Measurements from ENCODE around the gene AATF. TPM values are rescaled to one million over a fixed set of nuclear protein-coding genes. Genes with fewer than 3 reads are reported as not detected.

The AATF gene
- total RNA-seq, 1 donor from 2014 or later: 11.5 TPM

DNA sequence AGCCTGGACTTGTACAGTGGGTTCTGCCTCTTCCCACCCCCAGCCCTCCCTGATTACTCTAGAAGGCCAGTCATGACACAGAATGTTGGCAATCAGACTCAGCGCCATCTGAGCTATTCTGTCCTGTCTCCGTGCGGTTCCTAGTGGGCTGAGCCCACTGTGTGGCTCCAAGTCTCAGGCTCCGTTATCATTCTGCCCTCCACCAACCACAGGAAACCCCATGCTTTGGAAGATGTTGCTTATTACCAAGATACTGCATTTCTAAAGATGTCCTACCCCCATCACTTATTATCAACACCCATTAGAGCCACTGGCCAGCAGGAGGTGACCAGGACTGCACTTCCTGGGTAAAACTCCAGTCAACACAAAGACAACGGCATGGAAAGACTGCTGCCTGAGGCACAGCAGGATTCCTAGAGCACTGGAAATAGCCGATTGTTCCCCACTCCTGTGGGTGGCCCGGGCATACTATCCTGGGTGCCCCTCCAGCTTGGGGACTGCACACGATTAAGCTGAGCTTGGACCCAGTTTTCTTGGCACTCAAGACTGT is 133.6 kb downstream of the AATF start:
- Histone ChIP-seq H3K36me3 (ENCODE audit: control insufficient read depth in 3 of 3, insufficient read depth in 3 of 3, low read length in 3 of 3) (peaks cover 19 to 26% (median 23%) of the 10 kb centered on the region in 3 donors), H3K4me1 (ENCODE audit: control insufficient read depth in 3 of 3, insufficient read depth in 3 of 3, low read length in 3 of 3) (no peaks in the 10 kb centered on the region), H3K9ac (ENCODE audit: low read depth in 1 of 3, low read length in 3 of 3) (no peak overlapping the region), H3K27me3 (ENCODE audit: control insufficient read depth in 3 of 3, insufficient read depth in 3 of 3, low read length in 3 of 3) (no peaks in the 10 kb centered on the region), H3K27ac (ENCODE audit: low read depth, low read length) (no peak overlapping the region), H3K9me3 (ENCODE audit: control insufficient read depth in 3 of 3, low read length in 3 of 3) (no peaks in the 10 kb centered on the region), H3K4me3 (ENCODE audit: low read length in 3 of 3) (no peak overlapping the region)

DNA sequence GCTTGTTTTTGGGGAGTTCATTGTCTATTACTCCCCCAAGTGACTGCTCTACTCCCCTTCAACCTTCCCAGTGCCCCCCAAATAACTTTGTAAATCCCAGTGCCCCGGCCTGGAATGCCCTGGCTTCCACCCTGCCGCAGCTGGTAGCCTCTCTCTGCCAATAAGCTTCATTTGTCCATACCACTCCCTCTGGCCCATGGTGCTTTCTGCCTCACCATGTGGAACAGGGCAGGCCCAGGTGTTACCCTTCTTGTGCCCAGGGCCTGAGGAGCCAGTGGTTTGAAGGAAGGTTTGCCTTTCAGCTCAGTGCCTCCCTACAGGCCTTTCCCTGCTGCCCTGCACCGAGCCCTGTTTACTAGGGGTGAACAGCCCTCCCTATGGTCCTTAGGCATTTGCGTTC is 134.2 kb downstream of the AATF start:
- Histone ChIP-seq H3K9me3 (ENCODE audit: control insufficient read depth in 3 of 3, low read length in 3 of 3) (no peaks in the 10 kb centered on the region), H3K27ac (ENCODE audit: low read depth, low read length) (no peak overlapping the region), H3K4me3 (ENCODE audit: low read length in 3 of 3) (no peak overlapping the region), H3K27me3 (ENCODE audit: control insufficient read depth in 3 of 3, insufficient read depth in 3 of 3, low read length in 3 of 3) (no peaks in the 10 kb centered on the region), H3K4me1 (ENCODE audit: control insufficient read depth in 3 of 3, insufficient read depth in 3 of 3, low read length in 3 of 3) (no peaks in the 10 kb centered on the region), H3K36me3 (ENCODE audit: control insufficient read depth in 3 of 3, insufficient read depth in 3 of 3, low read length in 3 of 3) (peaks cover 19 to 26% (median 26%) of the 10 kb centered on the region in 3 donors), H3K9ac (ENCODE audit: low read depth in 1 of 3, low read length in 3 of 3) (no peak overlapping the region)

DNA sequence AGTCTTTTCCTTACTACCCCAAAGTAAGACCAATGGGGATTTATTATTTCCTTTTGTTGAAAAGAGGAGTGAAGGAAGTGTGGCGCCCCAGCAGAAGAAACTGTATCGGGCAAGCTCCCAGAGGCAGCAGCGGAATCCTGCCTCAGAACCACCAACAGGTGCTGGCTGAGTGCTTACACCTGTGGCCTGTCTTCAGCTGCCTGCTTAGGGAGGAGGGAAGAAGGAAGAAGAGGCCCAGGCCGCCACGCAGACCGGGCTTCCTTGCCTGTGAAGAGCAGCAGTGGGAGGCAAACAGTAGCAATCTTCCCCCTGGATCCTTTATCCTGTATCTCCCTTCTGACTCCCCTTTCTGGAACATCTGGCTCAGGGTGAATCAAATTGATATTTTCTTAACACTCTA is 134.7 kb downstream of the AATF start:
- H3K27me3 ChIP-seq (ENCODE audit: control insufficient read depth in 3 of 3, insufficient read depth in 3 of 3, low read length in 3 of 3): no peaks in the 10 kb centered on the region
- peaks cover 19 to 29% (median 26%) of the 10 kb centered on the region in 3 donors for H3K36me3 ChIP-seq (ENCODE audit: control insufficient read depth in 3 of 3, insufficient read depth in 3 of 3, low read length in 3 of 3)
- no peak overlapping the region for H3K9ac ChIP-seq (ENCODE audit: low read depth in 1 of 3, low read length in 3 of 3)
- H3K4me1 ChIP-seq (ENCODE audit: control insufficient read depth in 3 of 3, insufficient read depth in 3 of 3, low read length in 3 of 3): no peaks in the 10 kb centered on the region
- no peak overlapping the region for H3K27ac ChIP-seq (ENCODE audit: low read depth, low read length)
- no peak overlapping the region for H3K4me3 ChIP-seq (ENCODE audit: low read length in 3 of 3)
- no peaks in the 10 kb centered on the region for H3K9me3 ChIP-seq (ENCODE audit: control insufficient read depth in 3 of 3, low read length in 3 of 3)

DNA sequence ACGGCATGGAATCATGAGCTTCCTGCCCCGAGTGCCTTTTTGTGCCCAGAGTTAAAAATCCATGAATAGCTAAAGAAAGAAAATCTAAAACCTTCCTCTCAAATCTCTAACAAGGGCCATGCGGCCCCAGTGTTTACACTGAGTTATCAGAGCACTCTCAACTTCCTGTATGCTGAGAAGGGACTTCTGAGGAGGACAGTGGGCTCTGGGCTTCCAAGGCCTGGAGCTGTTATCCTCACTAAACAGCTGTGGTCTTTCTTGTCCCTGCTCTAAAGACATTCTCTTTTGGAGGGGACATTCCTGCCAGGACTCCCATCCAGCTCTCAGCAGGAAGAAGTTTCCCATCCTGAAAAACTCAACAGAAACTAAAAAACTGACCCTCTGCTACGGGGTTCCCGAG is 135.6 kb downstream of the AATF start:
- Histone ChIP-seq H3K9me3 (ENCODE audit: control insufficient read depth in 3 of 3, low read length in 3 of 3) (no peaks in the 10 kb centered on the region), H3K27ac (ENCODE audit: low read depth, low read length) (no peak overlapping the region), H3K27me3 (ENCODE audit: control insufficient read depth in 3 of 3, insufficient read depth in 3 of 3, low read length in 3 of 3) (no peaks in the 10 kb centered on the region), H3K9ac (ENCODE audit: low read depth in 1 of 3, low read length in 3 of 3) (no peak overlapping the region), H3K4me1 (ENCODE audit: control insufficient read depth in 3 of 3, insufficient read depth in 3 of 3, low read length in 3 of 3) (peaks cover 0 to 7% (median 0%) of the 10 kb centered on the region in 3 donors), H3K36me3 (ENCODE audit: control insufficient read depth in 3 of 3, insufficient read depth in 3 of 3, low read length in 3 of 3) (peaks cover 24 to 34% (median 32%) of the 10 kb centered on the region in 3 donors), H3K4me3 (ENCODE audit: low read length in 3 of 3) (no peak overlapping the region)

DNA sequence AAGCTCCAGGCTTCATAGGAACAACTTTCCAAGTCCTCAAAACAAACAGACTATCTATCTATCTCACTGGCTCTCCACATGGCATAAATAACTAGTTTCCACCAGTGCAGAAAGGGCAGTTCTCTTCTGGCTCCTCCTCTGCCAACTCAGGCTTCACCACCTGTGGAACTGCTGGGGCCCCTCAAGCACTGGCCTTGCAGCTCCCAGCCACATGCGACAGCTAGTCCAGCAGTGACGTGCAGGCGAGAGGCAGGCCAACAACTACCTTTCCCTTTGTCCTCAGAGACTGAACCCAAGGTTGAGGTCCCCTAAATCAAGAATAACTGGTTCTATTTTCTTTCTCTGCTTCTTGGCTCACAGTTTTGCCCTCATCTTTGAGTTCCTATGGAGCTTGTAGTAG is 137.6 kb downstream of the AATF start:
- Histone ChIP-seq H3K4me3 (ENCODE audit: low read length in 3 of 3) (no peak overlapping the region), H3K27me3 (ENCODE audit: control insufficient read depth in 3 of 3, insufficient read depth in 3 of 3, low read length in 3 of 3) (no peaks in the 10 kb centered on the region), H3K9me3 (ENCODE audit: control insufficient read depth in 3 of 3, low read length in 3 of 3) (no peaks in the 10 kb centered on the region), H3K36me3 (ENCODE audit: control insufficient read depth in 3 of 3, insufficient read depth in 3 of 3, low read length in 3 of 3) (peaks cover 30 to 37% (median 33%) of the 10 kb centered on the region in 3 donors), H3K27ac (ENCODE audit: low read depth, low read length) (no peak overlapping the region), H3K9ac (ENCODE audit: low read depth in 1 of 3, low read length in 3 of 3) (no peak overlapping the region), H3K4me1 (ENCODE audit: control insufficient read depth in 3 of 3, insufficient read depth in 3 of 3, low read length in 3 of 3) (peaks cover 4 to 11% (median 4%) of the 10 kb centered on the region in 3 donors)

DNA sequence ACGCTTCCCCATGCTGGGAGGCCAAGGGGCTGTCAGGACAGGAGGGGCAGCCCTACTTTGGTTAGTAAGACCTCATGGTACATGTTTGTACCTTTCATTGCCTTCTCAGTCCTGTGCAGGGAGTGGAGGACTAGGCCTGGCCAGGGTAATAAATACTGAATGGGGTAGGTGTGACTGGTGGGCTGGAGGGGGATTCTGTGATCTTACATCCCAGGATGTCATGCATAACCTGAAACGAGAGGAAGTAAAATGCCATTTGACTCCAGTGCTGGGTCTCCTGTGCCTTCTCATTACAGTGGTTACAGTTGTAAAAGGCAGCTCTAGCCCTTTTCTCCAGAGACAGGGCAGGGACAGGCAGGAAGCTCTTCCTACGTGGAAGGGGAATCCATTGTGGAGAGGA is 138.2 kb downstream of the AATF start:
- Histone ChIP-seq H3K4me3 (ENCODE audit: low read length in 3 of 3) (no peak overlapping the region), H3K9me3 (ENCODE audit: control insufficient read depth in 3 of 3, low read length in 3 of 3) (no peaks in the 10 kb centered on the region), H3K4me1 (ENCODE audit: control insufficient read depth in 3 of 3, insufficient read depth in 3 of 3, low read length in 3 of 3) (peaks cover 4 to 11% (median 7%) of the 10 kb centered on the region in 3 donors), H3K27me3 (ENCODE audit: control insufficient read depth in 3 of 3, insufficient read depth in 3 of 3, low read length in 3 of 3) (no peaks in the 10 kb centered on the region), H3K27ac (ENCODE audit: low read depth, low read length) (no peak overlapping the region), H3K36me3 (ENCODE audit: control insufficient read depth in 3 of 3, insufficient read depth in 3 of 3, low read length in 3 of 3) (peaks cover 30 to 37% (median 33%) of the 10 kb centered on the region in 3 donors), H3K9ac (ENCODE audit: low read depth in 1 of 3, low read length in 3 of 3) (no peak overlapping the region)

DNA sequence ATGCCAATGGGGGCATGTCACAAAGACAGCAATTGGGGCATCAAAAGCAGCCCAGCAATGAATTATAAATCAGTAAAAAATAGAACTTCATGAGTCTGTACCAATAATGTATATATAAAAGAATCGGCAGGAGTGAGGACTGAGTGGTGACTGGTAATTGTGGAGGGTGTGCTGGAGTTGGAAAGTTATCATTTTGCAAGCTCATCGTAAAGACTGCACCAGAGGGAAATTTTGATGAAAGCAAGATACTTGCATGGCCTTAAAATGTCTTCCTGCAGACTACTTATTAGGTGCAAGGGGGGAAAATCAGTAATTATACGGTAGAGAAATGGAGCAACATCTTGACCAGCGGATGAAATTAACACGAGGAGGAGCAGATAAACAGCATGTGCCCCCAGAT is 138.9 kb downstream of the AATF start:
- Histone ChIP-seq H3K27ac (ENCODE audit: low read depth, low read length) (no peak overlapping the region), H3K4me3 (ENCODE audit: low read length in 3 of 3) (no peak overlapping the region), H3K4me1 (ENCODE audit: control insufficient read depth in 3 of 3, insufficient read depth in 3 of 3, low read length in 3 of 3) (peaks cover 4 to 11% (median 7%) of the 10 kb centered on the region in 3 donors), H3K36me3 (ENCODE audit: control insufficient read depth in 3 of 3, insufficient read depth in 3 of 3, low read length in 3 of 3) (peaks cover 30 to 39% (median 33%) of the 10 kb centered on the region in 3 donors), H3K9ac (ENCODE audit: low read depth in 1 of 3, low read length in 3 of 3) (no peak overlapping the region), H3K27me3 (ENCODE audit: control insufficient read depth in 3 of 3, insufficient read depth in 3 of 3, low read length in 3 of 3) (no peaks in the 10 kb centered on the region), H3K9me3 (ENCODE audit: control insufficient read depth in 3 of 3, low read length in 3 of 3) (no peaks in the 10 kb centered on the region)

DNA sequence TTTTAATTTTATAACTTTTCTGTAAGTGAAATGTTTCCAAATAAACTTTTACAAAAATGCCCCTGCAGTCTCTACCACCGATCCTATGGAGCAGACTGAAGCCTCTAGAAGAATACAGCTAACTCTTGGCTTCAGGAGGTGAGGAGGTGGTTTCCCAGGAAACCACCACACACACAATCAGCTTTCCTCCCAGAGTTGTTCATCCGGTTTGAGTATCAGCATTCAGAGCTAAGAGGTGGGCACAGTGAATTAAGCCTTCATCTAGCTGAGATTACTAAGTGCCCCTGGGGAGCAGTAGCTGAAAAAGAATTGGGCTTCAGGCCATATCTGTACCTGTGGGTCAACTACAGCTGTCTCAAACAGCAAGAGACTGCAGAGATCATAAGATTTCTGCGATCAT is 139.7 kb downstream of the AATF start:
- Histone ChIP-seq H3K4me3 (ENCODE audit: low read length in 3 of 3) (no peak overlapping the region), H3K27me3 (ENCODE audit: control insufficient read depth in 3 of 3, insufficient read depth in 3 of 3, low read length in 3 of 3) (no peaks in the 10 kb centered on the region), H3K36me3 (ENCODE audit: control insufficient read depth in 3 of 3, insufficient read depth in 3 of 3, low read length in 3 of 3) (peaks cover 33 to 42% (median 35%) of the 10 kb centered on the region in 3 donors), H3K27ac (ENCODE audit: low read depth, low read length) (no peak overlapping the region), H3K9me3 (ENCODE audit: control insufficient read depth in 3 of 3, low read length in 3 of 3) (no peaks in the 10 kb centered on the region), H3K9ac (ENCODE audit: low read depth in 1 of 3, low read length in 3 of 3) (no peak overlapping the region), H3K4me1 (ENCODE audit: control insufficient read depth in 3 of 3, insufficient read depth in 3 of 3, low read length in 3 of 3) (peaks cover 4 to 11% (median 7%) of the 10 kb centered on the region in 3 donors)

DNA sequence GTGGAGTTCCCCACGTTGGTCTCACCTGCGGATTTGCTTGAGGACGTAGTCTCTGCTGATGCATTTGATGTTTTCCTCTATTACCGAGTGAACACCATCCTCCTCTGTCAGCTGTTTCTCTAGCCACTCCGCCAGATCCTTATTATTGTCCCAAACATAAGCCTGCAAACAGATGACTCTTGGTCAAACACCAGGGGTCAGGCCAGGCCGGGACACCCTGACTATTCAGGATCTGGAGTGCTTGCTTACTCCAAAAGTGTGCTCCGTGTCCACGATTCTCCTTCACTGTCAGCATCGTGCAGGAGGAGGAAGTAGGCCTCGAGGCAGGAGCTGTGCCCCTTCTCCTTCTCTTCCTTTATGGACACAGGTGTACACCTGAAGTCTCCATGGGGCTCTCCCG is 140.2 kb downstream of the AATF start:
- no peaks in the 10 kb centered on the region for H3K9me3 ChIP-seq (ENCODE audit: control insufficient read depth in 3 of 3, low read length in 3 of 3)
- no peak overlapping the region for H3K27ac ChIP-seq (ENCODE audit: low read depth, low read length)
- H3K9ac ChIP-seq (ENCODE audit: low read depth in 1 of 3, low read length in 3 of 3): no peak overlapping the region
- peaks cover 33 to 47% (median 36%) of the 10 kb centered on the region in 3 donors for H3K36me3 ChIP-seq (ENCODE audit: control insufficient read depth in 3 of 3, insufficient read depth in 3 of 3, low read length in 3 of 3)
- H3K4me3 ChIP-seq (ENCODE audit: low read length in 3 of 3): no peak overlapping the region
- H3K4me1 ChIP-seq (ENCODE audit: control insufficient read depth in 3 of 3, insufficient read depth in 3 of 3, low read length in 3 of 3): peaks cover 4 to 11% (median 7%) of the 10 kb centered on the region in 3 donors
- no peaks in the 10 kb centered on the region for H3K27me3 ChIP-seq (ENCODE audit: control insufficient read depth in 3 of 3, insufficient read depth in 3 of 3, low read length in 3 of 3)

DNA sequence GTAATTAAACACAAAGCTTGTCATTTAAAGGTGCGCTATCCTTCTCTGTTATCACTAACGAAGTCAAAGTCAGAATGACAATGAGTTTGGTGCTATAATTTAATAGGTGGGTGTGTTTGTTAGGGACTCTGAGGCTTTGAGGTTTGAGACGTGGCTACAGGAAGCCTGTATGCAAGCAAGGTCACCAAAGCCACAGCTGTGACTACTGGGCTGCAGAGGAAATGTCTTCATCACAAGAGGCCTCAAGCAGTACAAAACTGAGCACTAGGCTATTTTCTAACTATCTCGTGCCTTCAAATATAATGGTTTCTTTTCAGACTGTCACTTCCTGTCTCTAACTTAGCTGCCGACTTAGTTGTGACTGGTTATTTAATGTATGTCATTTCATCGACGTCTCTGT is 141.2 kb downstream of the AATF start:
- H3K27me3 ChIP-seq (ENCODE audit: control insufficient read depth in 3 of 3, insufficient read depth in 3 of 3, low read length in 3 of 3): no peaks in the 10 kb centered on the region
- H3K9ac ChIP-seq (ENCODE audit: low read depth in 1 of 3, low read length in 3 of 3): no peak overlapping the region
- H3K27ac ChIP-seq (ENCODE audit: low read depth, low read length): peak overlapping the region; percentile 28
- no peak overlapping the region for H3K4me3 ChIP-seq (ENCODE audit: low read length in 3 of 3)
- peaks cover 36 to 52% (median 36%) of the 10 kb centered on the region in 3 donors for H3K36me3 ChIP-seq (ENCODE audit: control insufficient read depth in 3 of 3, insufficient read depth in 3 of 3, low read length in 3 of 3)
- H3K4me1 ChIP-seq (ENCODE audit: control insufficient read depth in 3 of 3, insufficient read depth in 3 of 3, low read length in 3 of 3): peaks cover 4 to 11% (median 7%) of the 10 kb centered on the region in 3 donors
- H3K9me3 ChIP-seq (ENCODE audit: control insufficient read depth in 3 of 3, low read length in 3 of 3): no peaks in the 10 kb centered on the region

Data from skeletal muscle tissue (tissue), 4 donors.